HepG2 (cell line): ENCODE measurements around the gene GPR37L1. TPM values are rescaled to one million over a fixed set of nuclear protein-coding genes. Genes with fewer than 3 reads are reported as not detected.
A peak's percentile ranks its signal among the peaks of the same experiment; 100 is the strongest.

ENCODE experiments used
- ATAC-seq: fragments of 200-7000 bp; cut with Tn5 transposase; 3 replicates; pipeline ENCODE4 v1.9.1; 2020; ENCODE audit warnings: mild to moderate bottlenecking, moderate library complexity
- BruUV-seq: library from RNA; stranded (reverse); fragments of 400-500 nt; replicated peaks from 2 replicates; lab custom pipeline; 2021; lab: Mats Ljungman, UMichigan
- CTCF ChIA-PET: fragments of 300-600 bp; formaldehyde crosslinking; extraction: SDS; loops from one replicate; lab custom pipeline; 2021; ENCODE audit warnings: low total read pairs, inconsistent platforms, low intra/inter-chr PET ratio; lab: Yijun Ruan, JAX
- POLR2A ChIA-PET: fragments of 350-600 bp; sonication (Branson Sonifier 250); formaldehyde crosslinking; loops from one replicate; lab custom pipeline; 2020; ENCODE audit warnings: antibody characterized with exemption, inconsistent platforms; lab: Yijun Ruan, JAX
- DNase-seq: peaks from one replicate; pipeline ENCODE4 v3.0.0-alpha.2; 2015; ENCODE audit warnings: low spot score
- FAIRE-seq: peaks from 3 replicates; lab custom pipeline; 2011; peaks lifted over from hg19 to GRCh38; lab: Jason Lieb, UNC
- H2AFZ ChIP-seq: one replicate; pipeline ENCODE4 v1.6.1; 2011; ENCODE audit warnings: low read length, inconsistent platforms
- H3K27ac ChIP-seq: fragments of 300-600 bp; 3 replicates; pipeline ENCODE4 v1.8.0; 2011; ENCODE audit warnings: mixed run types, mild to moderate bottlenecking, mixed read lengths, low read length, inconsistent platforms; ENCODE audit not compliant: insufficient read depth; ENCODE audit errors: extremely low read length
- H3K27me3 ChIP-seq, 2 experiments: fragments of 200-600 bp in 1 of 2; 2 replicates in 1 of 2; 3 replicates in 1 of 2; pipeline versions ENCODE4 v1.6.0 to v1.8.0; 2011; ENCODE audit warnings: low read length in 2 of 2, mild to moderate bottlenecking in 2 of 2, moderate library complexity in 2 of 2, inconsistent platforms in 1 of 2; ENCODE audit not compliant: insufficient read depth in 2 of 2, control insufficient read depth in 1 of 2
- H3K36me3 ChIP-seq, 2 experiments: fragments of 200-600 bp in 1 of 2; replicated peaks in 1 of 2; 2 replicates in 1 of 2; 3 replicates in 1 of 2; pipeline versions ENCODE4 v1.5.1 to v1.8.0; 2011; ENCODE audit warnings: low read length in 2 of 2, inconsistent platforms in 1 of 2; ENCODE audit not compliant: insufficient read depth in 2 of 2, control insufficient read depth in 1 of 2
- H3K4me1 ChIP-seq: 2 replicates; pipeline ENCODE4 v1.5.1; 2012; ENCODE audit warnings: low read length, inconsistent platforms; ENCODE audit not compliant: insufficient read depth
- H3K4me2 ChIP-seq: 2 replicates; pipeline ENCODE4 v1.6.0; 2011; ENCODE audit warnings: low read depth, low read length, inconsistent platforms
- H3K4me3 ChIP-seq, 3 experiments: fragments of 200-600 bp in 1 of 3; sonication (generic), shearing (Covaris generic) in 1 of 3; replicated peaks in 1 of 3; 2 replicates each; pipeline ENCODE4 v1.5.1; 2011 to 2016; ENCODE audit warnings: low read length in 3 of 3, inconsistent platforms in 2 of 3, low read depth in 2 of 3, mild to moderate bottlenecking in 2 of 3, control low read depth in 1 of 3, mixed read lengths in 1 of 3; ENCODE audit not compliant: insufficient read depth in 1 of 3
- H3K79me2 ChIP-seq: one replicate; pipeline ENCODE4 v1.6.1; 2011; ENCODE audit warnings: low read length, inconsistent platforms; ENCODE audit not compliant: insufficient read depth
- H3K9ac ChIP-seq: 2 replicates; pipeline ENCODE4 v1.6.0; 2011; ENCODE audit warnings: mild to moderate bottlenecking, low read depth, low read length, inconsistent platforms; ENCODE audit not compliant: insufficient read depth
- H3K9me3 ChIP-seq: 2 replicates; pipeline ENCODE4 v1.5.1; 2012; ENCODE audit warnings: mild to moderate bottlenecking, low read length
- H4K20me1 ChIP-seq: 2 replicates; pipeline ENCODE4 v1.6.0; 2011; ENCODE audit warnings: inconsistent platforms, mild to moderate bottlenecking, low read length, moderate library complexity; ENCODE audit not compliant: insufficient read depth
- AGO1 ChIP-seq: fragments of 200-400 bp; formaldehyde crosslinking; IDR thresholded peaks from 2 replicates; pipeline ENCODE4 v1.6.1; 2017; ENCODE audit warnings: mild to moderate bottlenecking, low read depth, low read length, moderate library complexity; ENCODE audit not compliant: poor library complexity, severe bottlenecking
- ARNTL ChIP-seq: sonication (generic); formaldehyde crosslinking; IDR thresholded peaks from 2 replicates; pipeline ENCODE4 v1.4.0; 2020; ENCODE audit warnings: mild to moderate bottlenecking, missing genetic modification reagents
- HDAC1 ChIP-seq: sonication (generic); formaldehyde crosslinking; IDR thresholded peaks from 2 replicates; pipeline ENCODE4 v1.5.1; 2020; ENCODE audit warnings: mild to moderate bottlenecking, missing genetic modification reagents
- KLF15 ChIP-seq: sonication (generic); formaldehyde crosslinking; IDR thresholded peaks from 2 replicates; pipeline ENCODE4 v1.8.1; 2023; ENCODE audit warnings: borderline replicate concordance, mild to moderate bottlenecking, inconsistent platforms, missing genetic modification reagents, mixed read lengths
- NAIF1 ChIP-seq: sonication (generic); formaldehyde crosslinking; IDR thresholded peaks from 2 replicates; pipeline ENCODE4 v1.5.0; 2020; ENCODE audit warnings: mild to moderate bottlenecking, missing genetic modification reagents, borderline replicate concordance
- NR2F6 ChIP-seq, 2 experiments: IDR thresholded peaks; 2 replicates each; pipeline ENCODE4 v1.6.1; 2016; ENCODE audit warnings: antibody characterized with exemption in 1 of 2, mild to moderate bottlenecking in 1 of 2
- PRDM10 ChIP-seq: sonication (generic); formaldehyde crosslinking; IDR thresholded peaks from 2 replicates; pipeline ENCODE4 v1.4.0; 2020; ENCODE audit warnings: low read depth, missing genetic modification reagents
- ZNF83 ChIP-seq: sonication (generic); formaldehyde crosslinking; IDR thresholded peaks from 2 replicates; pipeline ENCODE4 v1.4.0; 2020; ENCODE audit warnings: missing genetic modification reagents, mild to moderate bottlenecking, borderline replicate concordance
- WGBS: methylation state at CpG from one replicate; pipeline ENCODE4 v1.1.6; 2017; ENCODE audit warnings: low lambda C conversion rate; 5-methylcytosine and 5-hydroxymethylcytosine counted together
- in situ Hi-C: cut with HindIII; loops from 2 replicates; pipeline ENCODE4 v1.10.0; 2017; ENCODE audit warnings: low pct_unique_long_range_greater_than_20kb; ENCODE audit not compliant: extremely low pct_ligation_motif_present
- intact Hi-C: fragments of 100-400 bp; cut with micrococcal nuclease; formaldehyde crosslinking; loops from one replicate; pipeline ENCODE4 v1.10.0; 2022; ENCODE audit not compliant: unreplicated experiment
- polyA plus RNA-seq, 8 experiments: library from polyadenylated mRNA; depleted of rRNA in 3 of 8; stranded (reverse) in 7 of 8; unstranded in 1 of 8; fragments of >200 nt; fragmentation: Illumina TruSeq in 4 of 8; extraction: Trizol in 4 of 8; gene quantifications; 2 replicates each; pipeline versions ENCODE4 v1.2.1 to v1.2.3, GENCODE V29; 2011 to 2016; ENCODE audit warnings: low read depth in 4 of 8, missing spikeins in 1 of 8, mixed read lengths in 1 of 8; ENCODE audit not compliant: insufficient read depth in 1 of 8
- total RNA-seq, 5 experiments: library from RNA; depleted of rRNA; stranded (reverse); fragments of >200 nt; fragmentation: Illumina TruSeq; extraction: Trizol; gene quantifications; 2 replicates each; pipeline ENCODE4 v1.2.3, GENCODE V29; 2016; ENCODE audit warnings: low read depth in 1 of 5
- TF ChIP-seq, protein P1 (sequence below): sonication (generic); formaldehyde crosslinking; IDR thresholded peaks from 2 replicates; pipeline ENCODE4 v1.4.0; 2020; ENCODE audit warnings: missing genetic modification reagents
- TF ChIP-seq, protein P2 (sequence below): sonication (generic); formaldehyde crosslinking; IDR thresholded peaks from 2 replicates; pipeline ENCODE4 v1.4.0; 2020; ENCODE audit warnings: missing genetic modification reagents

The GPR37L1 gene
- total and polyA plus RNA-seq, 2 of the 13 experiments (the other 11 are each of a cell fraction or from before 2014, with no cell fraction given): 0.13 TPM; not detected in 1

DNA sequence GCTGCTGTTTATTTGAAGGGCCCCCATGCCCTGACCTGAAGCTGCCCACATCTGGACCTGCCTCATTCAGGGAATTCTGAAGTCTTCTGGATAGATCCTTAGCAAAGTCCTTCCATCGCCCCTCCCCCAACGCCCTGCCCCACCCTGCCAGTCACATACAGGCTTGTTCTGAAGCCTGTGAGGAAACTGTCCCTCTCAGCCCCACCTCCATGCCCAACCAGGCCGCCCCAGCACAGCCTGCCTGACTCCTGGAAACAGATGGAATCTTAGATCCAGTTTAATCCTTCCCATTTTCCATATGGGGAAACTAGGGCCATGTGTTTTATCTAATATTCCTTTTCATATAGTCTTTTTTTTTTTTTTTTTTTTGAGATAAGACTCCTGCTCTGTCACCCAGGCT lies 44.5 kb upstream of the GPR37L1 start:
- WGBS: 53% methylated on average over 3 of the region's 3 CpGs
- CTCF ChIA-PET: no interaction called here

DNA sequence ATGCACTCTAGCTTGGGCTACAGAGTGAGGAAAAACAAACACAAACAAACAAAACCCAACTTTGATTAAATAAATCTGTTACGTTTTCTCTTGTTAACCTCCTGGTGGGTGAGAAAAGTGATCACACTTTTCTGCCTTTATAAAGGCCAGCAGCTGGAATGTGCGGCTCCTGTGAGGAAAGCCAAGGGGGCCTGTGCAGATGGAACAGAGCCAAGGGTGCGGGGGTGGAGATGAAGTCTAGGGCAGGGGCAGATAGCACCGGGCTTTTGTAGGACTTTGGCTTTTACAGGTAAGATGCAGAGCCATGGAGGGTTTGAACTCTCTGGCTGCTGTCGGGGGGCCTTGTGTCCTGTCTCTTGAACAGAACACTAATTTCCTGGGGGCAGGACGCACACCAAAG lies 40.7 kb upstream of the GPR37L1 start:
- BruUV-seq: no TSS peak
- no peaks in the 10 kb centered on the region for H3K79me2 ChIP-seq
- CTCF ChIA-PET: no interaction called here
- H3K4me3 ChIP-seq: no peak overlapping the region
- no peak for FAIRE-seq
- no peaks in the 10 kb centered on the region for H3K27me3 ChIP-seq
- H3K4me2 ChIP-seq: peak overlapping the region; percentile 30
- POLR2A ChIA-PET: interaction anchor here (8.0 kb wide), 1 partner anchor 70 kb away, joined by 118 read pairs; the partner anchor contains the start of gene ELF3
- H3K9me3 ChIP-seq: no peaks in the 10 kb centered on the region
- peak overlapping the region; percentile 42 for H3K27ac ChIP-seq
- no peaks in the 10 kb centered on the region for H3K36me3 ChIP-seq
- H3K9ac ChIP-seq: peak overlapping the region; percentile 11; the same call in 1 of the 2 replicates
- no peak overlapping the region for H2AFZ ChIP-seq
- no peak for DNase-seq
- WGBS: 32% methylated on average over 6 of the region's 6 CpGs
- H4K20me1 ChIP-seq: no peaks in the 10 kb centered on the region
- intact Hi-C loops (no loop called here), in situ Hi-C loops (no loop called here)
- H3K4me1 ChIP-seq: peaks cover 83% of the 10 kb centered on the region
- no peak for ATAC-seq
- TF ChIP-seq KLF15 (CRISPR knock-in tag) (no peak), PRDM10 (CRISPR knock-in tag) (no peak), AGO1 (no peak), HDAC1 (CRISPR knock-in tag) (0 out of 2 replicates have a peak, but pooled peaks have one; percentile 21), NR2F6 (IDR thresholded peaks at IDR 0.05) (peak; percentile 37; the same call in 1 of the 2 replicates), NR2F6 (CRISPR knock-in tag; IDR thresholded peaks at IDR 0.05) (no peak), NAIF1 (CRISPR knock-in tag) (no peak)
- TF ChIP-seq, protein P1, sequence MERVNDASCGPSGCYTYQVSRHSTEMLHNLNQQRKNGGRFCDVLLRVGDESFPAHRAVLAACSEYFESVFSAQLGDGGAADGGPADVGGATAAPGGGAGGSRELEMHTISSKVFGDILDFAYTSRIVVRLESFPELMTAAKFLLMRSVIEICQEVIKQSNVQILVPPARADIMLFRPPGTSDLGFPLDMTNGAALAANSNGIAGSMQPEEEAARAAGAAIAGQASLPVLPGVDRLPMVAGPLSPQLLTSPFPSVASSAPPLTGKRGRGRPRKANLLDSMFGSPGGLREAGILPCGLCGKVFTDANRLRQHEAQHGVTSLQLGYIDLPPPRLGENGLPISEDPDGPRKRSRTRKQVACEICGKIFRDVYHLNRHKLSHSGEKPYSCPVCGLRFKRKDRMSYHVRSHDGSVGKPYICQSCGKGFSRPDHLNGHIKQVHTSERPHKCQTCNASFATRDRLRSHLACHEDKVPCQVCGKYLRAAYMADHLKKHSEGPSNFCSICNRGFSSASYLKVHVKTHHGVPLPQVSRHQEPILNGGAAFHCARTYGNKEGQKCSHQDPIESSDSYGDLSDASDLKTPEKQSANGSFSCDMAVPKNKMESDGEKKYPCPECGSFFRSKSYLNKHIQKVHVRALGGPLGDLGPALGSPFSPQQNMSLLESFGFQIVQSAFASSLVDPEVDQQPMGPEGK (CRISPR knock-in tag): peak; percentile 39; the same call in 1 of the 2 replicates
- TF ChIP-seq, protein P2, sequence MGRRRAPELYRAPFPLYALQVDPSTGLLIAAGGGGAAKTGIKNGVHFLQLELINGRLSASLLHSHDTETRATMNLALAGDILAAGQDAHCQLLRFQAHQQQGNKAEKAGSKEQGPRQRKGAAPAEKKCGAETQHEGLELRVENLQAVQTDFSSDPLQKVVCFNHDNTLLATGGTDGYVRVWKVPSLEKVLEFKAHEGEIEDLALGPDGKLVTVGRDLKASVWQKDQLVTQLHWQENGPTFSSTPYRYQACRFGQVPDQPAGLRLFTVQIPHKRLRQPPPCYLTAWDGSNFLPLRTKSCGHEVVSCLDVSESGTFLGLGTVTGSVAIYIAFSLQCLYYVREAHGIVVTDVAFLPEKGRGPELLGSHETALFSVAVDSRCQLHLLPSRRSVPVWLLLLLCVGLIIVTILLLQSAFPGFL (CRISPR knock-in tag): no peak

More for the DNA sequence above, 44.5 kb upstream of the GPR37L1 start:
- no TSS peak for BruUV-seq
- H4K20me1 ChIP-seq: no peaks in the 10 kb centered on the region
- H2AFZ ChIP-seq: no peak overlapping the region
- in situ Hi-C loops: no loop called here
- no peaks in the 10 kb centered on the region for H3K27me3 ChIP-seq
- peaks cover 76% of the 10 kb centered on the region for H3K4me1 ChIP-seq
- intact Hi-C loops: no loop called here
- TF ChIP-seq ZNF83 (CRISPR knock-in tag): no peak
- no peak for TF ChIP-seq ARNTL (CRISPR knock-in tag)
- H3K4me3 ChIP-seq: no peak overlapping the region
- FAIRE-seq: no peak
- POLR2A ChIA-PET: interaction anchor here (1.5 kb wide), 1 partner anchor 68 kb away, joined by 5 read pairs; the partner anchor contains the start of gene ELF3
- no peak for ATAC-seq
- H3K9ac ChIP-seq: no peak overlapping the region
- H3K36me3 ChIP-seq: no peaks in the 10 kb centered on the region
- H3K27ac ChIP-seq: no peak overlapping the region
- no peak overlapping the region for H3K4me2 ChIP-seq
- H3K9me3 ChIP-seq: no peaks in the 10 kb centered on the region
- no peak for DNase-seq
- H3K79me2 ChIP-seq: no peaks in the 10 kb centered on the region
